K562 treated with DMSO at 1 percent for 12 hours (cell line): ENCODE measurements around the gene PLPP7. TPM values are rescaled to one million over a fixed set of nuclear protein-coding genes. Genes with fewer than 3 reads are reported as not detected.

Experiments used
- total RNA-seq: library from RNA; unstranded; fragments of 300-600 nt; gene quantifications from 2 replicates; pipeline ENCODE4 v1.2.3, GENCODE V29; 2022; ENCODE audit not compliant: insufficient read depth

The PLPP7 gene
- 2.1 and 2.4 TPM in 2 replicates for total RNA-seq

GRCh38 chr9:131289301-131290035, at the start of gene PLPP7:
PLPP7 (plus strand) TSS chr9:131289723; CDS start chr9:131289998, 275 bp downstream.

GRCh38 chr9:131276094-131276888, 13.2 kb upstream of the PLPP7 start, which contains the start of gene FAM78A:
FAM78A (minus strand) TSS chr9:131276510; CDS start chr9:131276179, 331 bp downstream.

Other genes with a start within 250 kb of the PLPP7 start
- 0.69 and 0.95 TPM in 2 replicates for gene AIF1L, start 193.2 kb upstream of the PLPP7 start, total RNA-seq
- gene NUP214, start 164.1 kb upstream of the PLPP7 start, total RNA-seq, result 59.2 and 201 TPM in 2 replicates
- gene FAM78A, start 13.2 kb upstream of the PLPP7 start, total RNA-seq, result 39.4 and 85.9 TPM in 2 replicates
- 15.1 and 56.6 TPM in 2 replicates for gene PRRC2B, start 104.4 kb downstream of the PLPP7 start, total RNA-seq
- gene POMT1, start 213.2 kb downstream of the PLPP7 start, total RNA-seq, result 23.3 and 37.0 TPM in 2 replicates
- gene UCK1, start 241.5 kb downstream of the PLPP7 start, total RNA-seq, result 32.5 and 34.8 TPM in 2 replicates